Heart left ventricle (tissue), 13 donors: ENCODE data around the gene MRGPRX2.

Experiments used
- CTCF ChIP-seq, 12 donors: fragments of 200-600 bp; sonication (generic) in 4 of 12; IDR thresholded peaks; one replicate each; pipeline versions ENCODE4 v1.5.0 to v1.8.0; 2018 to 2022; ENCODE audit warnings: antibody characterized with exemption in 12 of 12, mild to moderate bottlenecking in 5 of 12
- POLR2A ChIP-seq, 2 donors: fragments of 450-650 bp; IDR thresholded peaks; one replicate each; pipeline ENCODE4 v1.6.1; 2017; ENCODE audit warnings: antibody characterized with exemption in 2 of 2, mild to moderate bottlenecking in 2 of 2, moderate library complexity in 2 of 2
- donor health status: ischemic (EF 13 %, LVEDD 7.1; RV severe dilation, severe dysfunction).
- donor health status: DM: no; HTN: yes; CAD: no.
- donor health status: DM: no; HTN: no; CAD: no.
- donor health status: ischemic (EF 25% LVEDD 6.9; RV normal size, moderate dysfunction).
- donor health status: ischemic (EF 25% LVEDD 5.7; RV mildly dilated, moderate dysfunction).
- donor health status: ischemic (EF 35%, LVEDD 5.7; RV mildly dilated, moderate dysfunction).
- donor health status: nonischemic (EF 11% LVEDD 7.7; RV severe dilation, severe dysfunction).
- donor health status: DM: yes; HTN: yes; CAD: no.
- donor health status: PGD.
- donor health status: ischemic (EF 29% LVEDD 5.4; RV normal size, mild dysfunction).
- donor health status: nonischemic (EF 23%, LVEDD 6.1; RV moderate dilation, normal function).

- no peak for TF ChIP-seq CTCF (IDR thresholded peaks at IDR 0.05)
- no peak for TF ChIP-seq POLR2A (IDR thresholded peaks at IDR 0.05)
Observed at GRCh38 chr11:19100885-19101284, 40.4 kb upstream of the MRGPRX2 start.
